GM12801 (cell line): ENCODE results near the gene ADCY2.

Experiments
- CTCF ChIP-seq: IDR thresholded peaks from one replicate; pipeline ENCODE4 v1.5.1; 2011; ENCODE audit warnings: control low read depth; ENCODE audit not compliant: insufficient read length; ENCODE audit errors: extremely low read depth

Gene ADCY2

DNA sequence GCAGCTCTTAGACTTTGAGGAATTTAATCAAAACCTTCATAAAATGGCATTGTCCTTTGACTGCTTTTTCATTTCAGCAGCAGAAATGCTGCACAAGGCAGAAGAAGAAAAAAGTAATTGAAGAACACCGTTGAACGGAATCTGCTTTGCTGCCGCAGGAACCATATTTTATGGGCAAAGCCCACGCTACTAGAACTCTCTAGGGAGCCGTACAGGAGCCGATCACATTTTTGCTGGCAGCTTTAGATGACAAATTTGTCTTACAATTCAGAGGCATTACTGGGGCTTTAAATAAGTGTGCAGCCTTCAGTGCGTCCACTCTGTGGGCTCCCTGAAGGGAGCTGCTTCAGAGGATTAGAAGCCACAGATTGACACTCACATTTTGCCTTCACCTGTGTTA is 449.6 kb downstream of the ADCY2 start:
- TF ChIP-seq CTCF, result no peak

- no peak for TF ChIP-seq CTCF
Observed at GRCh38 chr5:7846327-7846726, 450.4 kb downstream of the ADCY2 start.

DNA sequence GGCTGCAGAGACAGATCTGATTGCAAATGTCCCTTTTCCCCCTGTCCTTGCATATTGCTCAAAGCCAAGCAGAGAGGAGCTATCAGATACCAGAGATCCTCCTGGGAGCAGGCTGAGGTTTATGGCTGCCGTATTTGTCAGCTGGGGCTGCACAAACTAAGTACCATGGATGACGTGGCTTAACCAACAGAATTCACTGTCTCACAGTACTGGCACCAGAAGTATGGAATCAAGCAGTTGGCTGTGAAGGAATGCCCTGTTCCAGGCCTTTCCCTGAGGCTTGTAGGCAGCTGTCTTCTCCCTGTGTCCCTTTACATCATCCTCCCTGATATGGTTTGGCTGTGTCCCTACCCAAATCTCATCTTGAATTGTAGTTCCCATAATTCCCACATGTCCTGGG is 452.4 kb downstream of the ADCY2 start:
- TF ChIP-seq CTCF, result no peak

GRCh38 chr5:7849681-7850394 is 453.9 kb downstream of the ADCY2 start:
- no peak for TF ChIP-seq CTCF

GRCh38 chr5:7850395-7851239 is 454.7 kb downstream of the ADCY2 start, which contains the start of gene CFAP90:
TSS of gene CFAP90 (minus strand) at chr5:7851133. CDS start at chr5:7851021, 112 bp downstream.
- no peak for TF ChIP-seq CTCF

GRCh38 chr5:7851240-7851592 is 455.3 kb downstream of the ADCY2 start:
- no peak for TF ChIP-seq CTCF

- no peak for TF ChIP-seq CTCF
Observed at GRCh38 chr5:7851617-7852289, 455.8 kb downstream of the ADCY2 start.
